Body of pancreas (tissue), 4 donors: ENCODE results near the gene KIAA0930.

Experiments
- POLR2A ChIP-seq, 3 donors: fragments of 450-650 bp; IDR thresholded peaks; one replicate each; pipeline ENCODE4 v1.6.1; 2016; ENCODE audit warnings: antibody characterized with exemption in 3 of 3, mild to moderate bottlenecking in 2 of 3
- TF ChIP-seq, protein P1 (sequence below), 7 experiments: fragments of 450-650 bp in 4 of 7; fragments of 200-600 bp in 3 of 7; sonication (generic) in 3 of 7; IDR thresholded peaks; one replicate each; pipeline ENCODE4 v1.5.1; 2016 to 2019; ENCODE audit warnings: antibody characterized with exemption in 7 of 7

DNA sequence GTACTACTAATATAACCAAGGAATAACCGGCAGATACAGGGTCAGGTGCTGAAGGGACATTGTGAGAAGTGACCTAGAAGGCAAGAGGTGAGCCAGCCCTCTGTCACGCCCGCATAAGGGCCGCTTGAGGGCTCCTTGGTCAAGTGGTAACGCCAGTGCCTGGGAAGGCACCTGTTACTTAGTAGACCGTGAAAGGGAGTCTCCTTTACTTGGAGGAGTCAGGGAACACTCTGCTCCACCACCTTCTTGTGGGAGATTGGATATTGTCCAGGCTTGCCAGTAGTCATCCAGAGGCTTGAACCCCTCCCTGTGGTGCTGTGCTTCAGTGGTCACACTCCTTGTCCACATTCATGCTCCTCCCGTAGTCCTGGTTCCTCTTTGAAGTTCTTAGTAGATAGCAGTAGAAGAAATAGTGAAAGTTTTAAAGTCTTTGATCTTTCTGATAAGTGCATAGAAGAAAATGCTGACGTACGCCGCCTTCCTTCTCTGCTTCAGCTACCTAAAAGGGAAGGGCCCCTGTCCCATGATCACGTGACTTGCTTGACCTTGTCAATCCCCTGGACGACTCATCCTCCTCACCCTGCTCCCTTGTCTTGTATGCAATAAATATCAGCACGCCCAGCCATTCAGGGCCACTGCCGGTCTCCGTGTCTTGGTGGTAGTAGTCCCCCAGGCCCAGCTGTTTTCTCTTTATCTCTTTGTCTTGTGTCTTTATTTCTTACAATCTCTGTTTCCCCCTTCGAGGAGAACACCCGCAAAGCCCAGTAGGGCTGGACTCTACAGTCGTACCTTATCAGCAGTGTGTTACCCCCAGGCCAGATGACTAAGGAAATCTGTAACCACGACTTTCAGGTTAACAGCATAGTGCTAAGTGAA is 70.9 kb downstream of the KIAA0930 start:
- TF ChIP-seq, protein P1, sequence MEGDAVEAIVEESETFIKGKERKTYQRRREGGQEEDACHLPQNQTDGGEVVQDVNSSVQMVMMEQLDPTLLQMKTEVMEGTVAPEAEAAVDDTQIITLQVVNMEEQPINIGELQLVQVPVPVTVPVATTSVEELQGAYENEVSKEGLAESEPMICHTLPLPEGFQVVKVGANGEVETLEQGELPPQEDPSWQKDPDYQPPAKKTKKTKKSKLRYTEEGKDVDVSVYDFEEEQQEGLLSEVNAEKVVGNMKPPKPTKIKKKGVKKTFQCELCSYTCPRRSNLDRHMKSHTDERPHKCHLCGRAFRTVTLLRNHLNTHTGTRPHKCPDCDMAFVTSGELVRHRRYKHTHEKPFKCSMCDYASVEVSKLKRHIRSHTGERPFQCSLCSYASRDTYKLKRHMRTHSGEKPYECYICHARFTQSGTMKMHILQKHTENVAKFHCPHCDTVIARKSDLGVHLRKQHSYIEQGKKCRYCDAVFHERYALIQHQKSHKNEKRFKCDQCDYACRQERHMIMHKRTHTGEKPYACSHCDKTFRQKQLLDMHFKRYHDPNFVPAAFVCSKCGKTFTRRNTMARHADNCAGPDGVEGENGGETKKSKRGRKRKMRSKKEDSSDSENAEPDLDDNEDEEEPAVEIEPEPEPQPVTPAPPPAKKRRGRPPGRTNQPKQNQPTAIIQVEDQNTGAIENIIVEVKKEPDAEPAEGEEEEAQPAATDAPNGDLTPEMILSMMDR (IDR thresholded peaks at IDR 0.05) = no peak
- no peak for TF ChIP-seq POLR2A (IDR thresholded peaks at IDR 0.05)
